Panc1 (cell line): ENCODE data around the gene TACC2. TPM values are rescaled to one million over a fixed set of nuclear protein-coding genes. Genes with fewer than 3 reads are reported as not detected.

ENCODE experiments used
- ATAC-seq: fragments of 200-7000 bp; cut with Tn5 transposase; 2 replicates; pipeline ENCODE4 v1.9.1; 2020; ENCODE audit warnings: mild to moderate bottlenecking, moderate library complexity
- BruUV-seq: library from RNA; stranded (reverse); fragments of 400-500 nt; replicated peaks from 2 replicates; lab custom pipeline; 2021; lab: Mats Ljungman, UMichigan
- CTCF ChIA-PET: fragments of 300-600 bp; sonication (Branson Sonifier 250); formaldehyde crosslinking; loops from one replicate; lab custom pipeline; 2022; ENCODE audit warnings: antibody characterized with exemption; lab: Charles Lee
- POLR2A ChIA-PET: fragments of 300-600 bp; sonication (Branson Sonifier 250); formaldehyde crosslinking; loops from one replicate; lab custom pipeline; 2022; ENCODE audit warnings: antibody characterized with exemption; lab: Charles Lee
- DNase-seq: peaks from one replicate; pipeline ENCODE4 v3.0.0-alpha.2; 2010; ENCODE audit warnings: low read depth, low spot score
- H3K27ac ChIP-seq: 2 replicates; pipeline ENCODE4 v1.5.1; 2011; ENCODE audit warnings: mild to moderate bottlenecking, low read length, inconsistent platforms
- H3K27me3 ChIP-seq: fragments of 200-500 bp; sonication (Bioruptor generic); 2 replicates; pipeline ENCODE4 v1.6.0; 2014; ENCODE audit warnings: low read length, inconsistent platforms; ENCODE audit not compliant: control insufficient read depth, insufficient read depth
- H3K36me3 ChIP-seq: fragments of 200-500 bp; sonication (Bioruptor generic); 2 replicates; pipeline ENCODE4 v1.5.1; 2014; ENCODE audit warnings: inconsistent platforms, mild to moderate bottlenecking, low read length, moderate library complexity; ENCODE audit not compliant: control insufficient read depth, insufficient read depth
- H3K4me1 ChIP-seq: 2 replicates; pipeline ENCODE4 v1.5.1; 2011; ENCODE audit warnings: inconsistent platforms, mild to moderate bottlenecking, low read length, moderate library complexity; ENCODE audit not compliant: control insufficient read depth, insufficient read depth
- H3K4me3 ChIP-seq, 2 experiments: 2 replicates each; pipeline ENCODE4 v1.5.1; 2011 to 2012; ENCODE audit warnings: low read depth in 2 of 2, low read length in 2 of 2, mild to moderate bottlenecking in 2 of 2, inconsistent platforms in 1 of 2, moderate library complexity in 1 of 2
- H3K9me3 ChIP-seq: fragments of 200-500 bp; sonication (Bioruptor generic); 2 replicates; pipeline ENCODE4 v1.5.1; 2014; ENCODE audit warnings: low read depth, mild to moderate bottlenecking, inconsistent platforms, low read length, moderate library complexity; ENCODE audit not compliant: control insufficient read depth, insufficient read depth
- CTCF ChIP-seq: fragments of 450-650 bp; IDR thresholded peaks from 2 replicates; pipeline ENCODE4 v1.5.1; 2017; ENCODE audit warnings: mild to moderate bottlenecking
- POLR2AphosphoS5 ChIP-seq: IDR thresholded peaks from 2 replicates; pipeline ENCODE4 v1.6.1; 2012; ENCODE audit warnings: mild to moderate bottlenecking, low read depth, low read length, moderate library complexity
- REST ChIP-seq, 2 experiments: IDR thresholded peaks; 2 replicates each; pipeline ENCODE4 v1.6.1; 2011 to 2012; ENCODE audit warnings: low read depth in 2 of 2, control low read depth in 1 of 2, low read length in 1 of 2, mild to moderate bottlenecking in 1 of 2, moderate library complexity in 1 of 2; ENCODE audit not compliant: insufficient read depth in 1 of 2
- SIN3A ChIP-seq: IDR thresholded peaks from 2 replicates; pipeline ENCODE4 v1.6.1; 2012; ENCODE audit warnings: low read depth, mild to moderate bottlenecking, low read length, moderate library complexity, borderline replicate concordance; ENCODE audit not compliant: insufficient read depth
- TCF7L2 ChIP-seq: IDR thresholded peaks from 2 replicates; pipeline ENCODE4 v1.6.1; 2011; ENCODE audit warnings: mild to moderate bottlenecking, low read depth, low read length, inconsistent platforms
- in situ Hi-C: cut with HindIII; loops from 2 replicates; pipeline ENCODE4 v1.10.0; 2016; ENCODE audit warnings: low sequenced_read_pairs, low pct_unique_long_range_greater_than_20kb
- intact Hi-C: fragments of 100-400 bp; cut with micrococcal nuclease; formaldehyde crosslinking; loops from one replicate; pipeline ENCODE4 v1.10.0; 2022; ENCODE audit not compliant: unreplicated experiment
- total RNA-seq: library from RNA; stranded (reverse); gene quantifications from one replicate; pipeline ENCODE4 v1.2.1, GENCODE V29; 2021; ENCODE audit not compliant: unreplicated experiment

The TACC2 gene
- total RNA-seq, 1 experiment from 2014 or later, result 133 TPM

- ATAC-seq (no peak), DNase-seq (no peak)
- in situ Hi-C loops, result no loop called here
- no peaks in the 10 kb centered on the region; the same call in 1 of the 2 replicates for H3K36me3 ChIP-seq
- peaks cover 3% of the 10 kb centered on the region for H3K4me1 ChIP-seq
- no peak for TF ChIP-seq SIN3A
- TF ChIP-seq REST (IDR thresholded peaks at IDR 0.05; ENCODE audit: insufficient read depth in 1 of 2, low read depth in 2 of 2, low read length in 1 of 2), result no peak
- no peak for TF ChIP-seq CTCF
- TF ChIP-seq POLR2AphosphoS5, result no peak
- no peak for TF ChIP-seq TCF7L2
- H3K27me3 ChIP-seq, result no peaks in the 10 kb centered on the region
- BruUV-seq, result no TSS peak
- no peak overlapping the region for H3K4me3 ChIP-seq
- H3K9me3 ChIP-seq, result peaks cover 5% of the 10 kb centered on the region; the same call in 1 of the 2 replicates
- POLR2A ChIA-PET, result no interaction called here
- CTCF ChIA-PET, result no interaction called here
- intact Hi-C loops, result loop anchor here (10.0 kb wide), 1 partner anchor 136 kb away; no protein-coding TSS in a partner anchor
- no peak overlapping the region for H3K27ac ChIP-seq
Observed at GRCh38 chr10:121978511-121978910, 10.5 kb upstream of the TACC2 start.

- DNase-seq, result no peak
- in situ Hi-C loops, result no loop called here
- Histone ChIP-seq H3K27me3 (no peaks in the 10 kb centered on the region), H3K27ac (no peak overlapping the region), H3K36me3 (no peaks in the 10 kb centered on the region), H3K9me3 (peaks cover 12% of the 10 kb centered on the region; the same call in 1 of the 2 replicates), H3K4me3 (no peak overlapping the region), H3K4me1 (no peaks in the 10 kb centered on the region)
- CTCF ChIA-PET, result no interaction called here
- no TSS peak for BruUV-seq
- intact Hi-C loops, result no loop called here
- POLR2A ChIA-PET, result no interaction called here
- TF ChIP-seq REST (IDR thresholded peaks at IDR 0.05; ENCODE audit: insufficient read depth in 1 of 2, low read depth in 2 of 2, low read length in 1 of 2) (no peak), CTCF (no peak), POLR2AphosphoS5 (no peak), SIN3A (no peak)
- no peak for ATAC-seq
Observed at GRCh38 chr10:121981346-121981745, 7.6 kb upstream of the TACC2 start.
